Measurements from ENCODE around the gene MACC1.

MACC1 gene, protein sequence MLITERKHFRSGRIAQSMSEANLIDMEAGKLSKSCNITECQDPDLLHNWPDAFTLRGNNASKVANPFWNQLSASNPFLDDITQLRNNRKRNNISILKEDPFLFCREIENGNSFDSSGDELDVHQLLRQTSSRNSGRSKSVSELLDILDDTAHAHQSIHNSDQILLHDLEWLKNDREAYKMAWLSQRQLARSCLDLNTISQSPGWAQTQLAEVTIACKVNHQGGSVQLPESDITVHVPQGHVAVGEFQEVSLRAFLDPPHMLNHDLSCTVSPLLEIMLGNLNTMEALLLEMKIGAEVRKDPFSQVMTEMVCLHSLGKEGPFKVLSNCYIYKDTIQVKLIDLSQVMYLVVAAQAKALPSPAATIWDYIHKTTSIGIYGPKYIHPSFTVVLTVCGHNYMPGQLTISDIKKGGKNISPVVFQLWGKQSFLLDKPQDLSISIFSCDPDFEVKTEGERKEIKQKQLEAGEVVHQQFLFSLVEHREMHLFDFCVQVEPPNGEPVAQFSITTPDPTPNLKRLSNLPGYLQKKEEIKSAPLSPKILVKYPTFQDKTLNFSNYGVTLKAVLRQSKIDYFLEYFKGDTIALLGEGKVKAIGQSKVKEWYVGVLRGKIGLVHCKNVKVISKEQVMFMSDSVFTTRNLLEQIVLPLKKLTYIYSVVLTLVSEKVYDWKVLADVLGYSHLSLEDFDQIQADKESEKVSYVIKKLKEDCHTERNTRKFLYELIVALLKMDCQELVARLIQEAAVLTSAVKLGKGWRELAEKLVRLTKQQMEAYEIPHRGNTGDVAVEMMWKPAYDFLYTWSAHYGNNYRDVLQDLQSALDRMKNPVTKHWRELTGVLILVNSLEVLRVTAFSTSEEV

GRCh38 chr7:20217193-20217948 is at the start of gene MACC1:
MACC1 (minus strand) TSS chr7:20217384; CDS start chr7:20161862, 55,522 bp downstream.
- peak; percentile 27 for DNase-seq

DNA sequence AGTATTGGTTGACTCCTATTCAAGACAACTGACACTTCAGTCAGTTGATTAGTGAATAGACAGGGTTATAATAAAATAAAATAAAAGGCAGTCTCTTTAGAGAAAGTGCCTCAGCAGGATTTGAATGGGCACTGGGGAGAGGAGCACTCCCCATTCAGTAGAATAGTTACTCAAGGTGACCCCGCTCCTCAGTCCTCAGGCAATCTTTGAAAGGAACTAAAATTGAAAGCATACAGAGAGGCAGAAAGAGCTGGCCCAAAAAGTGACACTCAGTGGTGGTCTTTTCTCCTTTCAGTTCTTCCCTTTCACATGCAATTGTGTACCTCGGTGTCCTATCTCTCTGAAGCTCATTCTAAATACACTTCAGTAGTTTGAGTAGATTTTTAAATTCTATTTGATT is 47.4 kb upstream of the MACC1 start:
- DNase-seq: no peak

DNA sequence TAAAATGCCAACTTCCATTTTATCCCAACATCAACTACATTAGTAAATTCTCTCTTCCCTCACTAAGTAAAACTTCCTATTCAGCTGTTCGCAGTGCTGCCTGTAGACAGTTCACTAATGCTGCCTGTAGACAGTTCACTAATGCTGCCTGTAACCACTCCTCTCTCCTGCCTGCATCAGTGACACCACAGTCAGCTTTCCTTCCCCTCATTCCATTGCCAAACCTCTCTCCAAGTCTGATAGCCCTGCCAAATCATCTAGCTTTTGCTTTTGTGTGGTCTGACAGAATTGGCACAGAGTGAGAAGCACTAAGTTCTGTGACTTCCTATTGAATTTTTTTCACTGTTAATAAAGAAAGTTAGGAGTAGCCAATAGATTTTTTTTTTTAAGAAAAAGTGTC is 43.0 kb upstream of the MACC1 start:
- no peak for DNase-seq

GRCh38 chr7:20257212-20257611 is 40.0 kb upstream of the MACC1 start:
- DNase-seq: no peak

DNA sequence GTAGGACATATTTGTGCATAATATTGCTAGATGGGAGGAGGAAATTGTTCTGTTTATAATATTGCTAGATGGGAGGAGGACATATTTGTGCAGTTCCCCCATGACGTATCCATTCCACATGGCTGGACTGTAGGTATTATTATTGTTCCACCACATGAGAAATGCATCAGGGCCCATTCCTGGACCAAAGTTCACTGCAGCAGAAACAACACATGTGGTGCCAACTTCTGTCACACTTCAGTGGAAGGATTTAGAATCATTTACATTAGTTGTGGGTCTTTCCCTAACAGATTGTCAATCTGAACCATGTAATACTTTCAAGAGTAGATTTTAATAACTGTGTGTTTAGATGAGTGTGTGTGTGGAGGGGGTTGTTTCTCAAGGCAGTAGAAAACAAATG is 32.7 kb upstream of the MACC1 start:
- DNase-seq: no peak

- DNase-seq: no peak
Observed at GRCh38 chr7:20249376-20249775, 32.2 kb upstream of the MACC1 start.

GRCh38 chr7:20246236-20246635 is 29.1 kb upstream of the MACC1 start:
- no peak for DNase-seq

GRCh38 chr7:20244334-20245120 is 27.3 kb upstream of the MACC1 start:
- no peak for DNase-seq

- no peak for DNase-seq
Observed at GRCh38 chr7:20241911-20242261, 24.7 kb upstream of the MACC1 start.

DNA sequence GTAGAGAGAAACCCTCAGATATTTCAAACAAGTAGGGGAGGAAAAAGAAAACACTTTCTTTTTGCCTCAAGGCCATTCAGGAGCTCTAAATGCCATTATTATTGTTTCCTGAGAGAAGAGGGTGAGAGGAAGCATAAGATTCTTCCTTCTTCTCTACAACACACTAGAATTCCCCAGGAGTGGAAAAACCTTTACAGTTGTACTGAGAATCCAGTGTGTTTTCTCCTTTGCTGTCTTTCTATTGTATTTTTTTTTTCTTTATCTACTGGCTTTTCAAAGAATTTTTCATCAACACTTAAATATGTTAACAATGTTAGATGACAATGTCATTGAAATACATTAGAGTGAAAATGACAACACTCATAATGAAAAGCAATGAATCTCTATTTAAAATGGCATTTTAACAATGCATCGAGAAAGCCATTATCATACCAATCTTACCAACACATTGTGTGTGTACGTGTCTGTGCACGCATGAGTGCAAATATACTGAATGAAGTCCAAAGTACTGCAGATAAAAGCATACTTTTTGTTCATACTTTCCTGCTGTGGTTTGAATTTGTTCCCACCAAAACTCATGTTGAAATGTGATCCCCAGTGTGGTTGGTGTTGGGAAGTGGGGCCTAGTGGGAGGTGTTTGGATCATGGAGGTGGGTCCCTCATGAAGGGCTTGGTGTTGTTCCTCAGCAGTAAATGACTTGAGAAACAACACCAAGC is 24.2 kb upstream of the MACC1 start:
- DNase-seq: no peak

GRCh38 chr7:20240080-20240926 is 23.1 kb upstream of the MACC1 start:
- DNase-seq: no peak

DNA sequence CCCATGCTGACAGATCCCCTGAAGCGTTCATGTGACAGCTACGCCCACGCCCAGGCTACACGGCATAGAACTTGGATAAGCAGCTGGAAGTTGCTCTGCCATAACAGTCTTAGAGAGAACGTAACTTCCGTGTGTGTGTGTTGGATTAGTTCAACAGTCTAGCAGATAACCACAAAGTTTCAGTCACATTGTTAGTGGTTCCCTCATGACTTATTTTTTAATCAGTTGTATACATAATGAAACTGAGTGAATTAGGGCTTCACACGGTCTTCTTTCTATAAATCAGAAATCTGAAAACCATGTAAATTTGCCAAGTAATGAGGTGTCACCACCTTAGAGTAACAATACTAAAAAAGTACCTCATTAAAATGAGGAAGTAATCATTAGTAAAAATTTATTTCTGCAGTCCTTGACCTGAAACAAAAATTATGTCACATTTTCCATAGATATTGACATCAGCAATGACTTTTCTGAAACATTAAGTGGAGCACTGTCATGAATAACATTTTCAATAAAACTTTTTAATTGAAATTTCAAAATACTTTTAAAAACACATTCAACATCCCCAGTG is 21.7 kb upstream of the MACC1 start:
- DNase-seq: peak; percentile 11

DNA sequence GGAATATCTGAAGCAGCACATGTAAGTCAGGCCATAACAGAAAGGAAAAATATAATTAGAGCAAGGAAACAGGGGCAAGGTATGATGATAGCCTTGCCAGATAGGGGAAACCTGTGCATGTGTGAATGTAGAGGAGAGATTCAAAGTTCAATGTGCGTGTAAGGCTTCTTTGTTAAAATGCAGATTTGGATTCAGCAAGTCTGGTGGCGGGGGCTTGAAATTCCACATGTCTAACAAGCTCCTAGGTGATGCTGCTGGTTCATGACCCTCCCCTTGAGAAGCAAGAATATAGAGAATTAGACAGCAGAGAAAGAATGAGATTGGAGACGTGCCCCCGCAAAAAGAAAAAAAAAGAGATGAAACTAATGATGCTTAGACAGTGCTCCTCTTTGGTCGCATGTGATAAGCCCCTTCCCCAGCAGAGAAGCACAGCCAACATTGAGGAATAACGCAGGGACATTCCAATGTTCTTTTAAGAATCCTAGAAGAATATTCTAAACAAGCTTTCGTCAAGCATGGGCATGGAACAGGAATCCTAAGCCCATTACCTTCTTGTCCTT is 21.1 kb upstream of the MACC1 start:
- no peak for DNase-seq

DNA sequence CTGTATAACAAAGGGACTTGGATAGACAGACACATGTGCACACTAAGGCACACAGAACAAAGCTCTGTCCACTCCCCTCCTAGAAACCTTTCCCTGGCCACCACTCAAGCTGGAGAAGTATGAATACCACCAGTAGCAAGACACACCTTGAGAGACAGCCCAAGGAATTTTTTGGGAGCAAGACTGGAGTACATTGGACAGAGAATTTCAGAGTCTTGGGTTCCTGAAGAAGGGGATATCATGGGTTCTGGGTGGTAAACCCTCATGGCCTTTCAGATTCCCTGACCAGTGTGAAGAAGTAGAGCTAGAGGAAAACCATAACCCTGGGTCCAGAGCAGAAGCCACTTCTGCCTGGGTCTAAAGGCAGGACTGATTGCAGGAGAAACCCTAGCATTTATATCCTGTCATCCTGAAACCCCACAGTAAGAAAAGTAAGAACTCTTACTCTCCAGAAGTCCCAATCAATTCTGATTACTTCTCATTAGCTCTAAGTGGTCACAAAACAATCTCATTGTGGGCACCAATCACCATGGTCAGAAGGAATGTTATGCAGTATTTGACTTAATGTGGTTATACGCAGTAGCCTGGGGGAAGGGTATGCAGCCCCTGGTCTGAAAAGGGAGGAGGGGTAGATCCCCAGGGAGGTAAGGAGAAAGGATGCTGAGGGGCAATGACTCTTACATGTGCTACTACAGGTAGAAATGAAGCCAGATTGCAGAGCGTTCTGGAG is 20.4 kb upstream of the MACC1 start:
- DNase-seq: no peak

- no peak for DNase-seq
Observed at GRCh38 chr7:20236790-20237189, 19.6 kb upstream of the MACC1 start.

DNA sequence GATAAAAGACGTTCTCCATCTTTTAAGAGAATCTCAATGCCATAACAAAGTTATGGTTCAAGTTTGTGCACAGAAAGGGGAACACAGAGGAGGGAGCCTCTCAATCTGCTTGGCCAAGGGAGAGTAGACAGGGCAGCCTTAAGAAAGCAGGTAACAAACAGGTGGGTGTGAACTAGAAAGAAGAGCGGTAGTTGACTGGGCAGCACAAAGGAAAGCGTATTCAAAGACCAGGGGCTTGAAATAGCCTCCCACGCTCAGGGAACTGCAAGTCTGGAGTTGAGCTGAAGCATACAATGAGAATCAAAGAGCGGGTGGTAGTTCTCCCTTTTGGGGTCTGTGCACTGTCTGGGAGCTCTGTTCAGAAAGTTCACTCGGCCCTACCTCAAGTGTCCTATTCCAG is 18.9 kb upstream of the MACC1 start:
- DNase-seq: no peak

DNA sequence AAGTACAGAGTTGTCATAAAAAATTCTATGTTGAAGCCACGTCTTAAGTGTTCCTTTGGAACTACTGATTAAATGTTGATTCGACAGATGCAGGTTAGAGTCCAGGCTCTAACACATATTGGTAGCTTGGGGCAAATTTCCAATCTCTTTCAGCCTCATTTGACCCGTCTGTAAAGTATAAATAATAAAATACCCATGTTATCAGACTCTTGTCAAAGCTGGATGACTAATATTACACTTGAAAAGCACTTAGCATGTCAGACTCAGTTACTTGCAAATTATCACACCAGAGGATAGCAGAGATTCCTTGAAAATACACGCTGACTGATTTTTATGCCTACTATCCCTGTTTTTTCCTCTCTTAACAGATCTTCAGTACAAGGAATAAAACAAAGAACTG is 18.1 kb upstream of the MACC1 start:
- no peak for DNase-seq

- DNase-seq: no peak
Observed at GRCh38 chr7:20233362-20233761, 16.2 kb upstream of the MACC1 start.

- no peak for DNase-seq
Observed at GRCh38 chr7:20232848-20233247, 15.7 kb upstream of the MACC1 start.

Data from CD4-positive, alpha-beta T cell treated with Interleukin-12 subunit alpha and Interleukin-12 subunit beta, for 1 hour (primary cell).